T-helper 1 cell treated with Interleukin-12 subunit alpha and Interleukin-12 subunit beta and Interleukin-4 antibody, amounts not matched to agents 30 μg/mL and 1 μg/mL, for 36 hours (primary cell): ENCODE results near the gene ZNF600.
"Not testable (repeated sequence)": the region's sequence is repeated elsewhere in the genome, so short reads cannot be mapped to it uniquely, and the experiment has no call there.

Experiments
- H3K27ac Mint-ChIP-seq: one replicate; pipeline ENCODE4 v1.8.0; 2021; ENCODE audit warnings: mild to moderate bottlenecking, mixed read lengths
- H3K27me3 Mint-ChIP-seq: one replicate; pipeline ENCODE4 v1.8.0; 2021; ENCODE audit warnings: low read depth, mixed read lengths
- H3K36me3 Mint-ChIP-seq: one replicate; pipeline ENCODE4 v1.8.0; 2021; ENCODE audit warnings: low read depth, mixed read lengths
- H3K4me1 Mint-ChIP-seq: one replicate; pipeline ENCODE4 v1.8.0; 2021; ENCODE audit warnings: low read depth, mixed read lengths
- H3K4me3 Mint-ChIP-seq: one replicate; pipeline ENCODE4 v1.8.0; 2021; ENCODE audit warnings: mild to moderate bottlenecking, moderate library complexity, mixed read lengths
- H3K9me3 Mint-ChIP-seq: one replicate; pipeline ENCODE4 v1.8.0; 2021; ENCODE audit warnings: mixed read lengths

The ZNF600 gene

GRCh38 chr19:52725528-52725961 lies 61.0 kb downstream of the ZNF600 start:
- H3K4me3 Mint-ChIP-seq: no peak overlapping the region
- peaks cover 3% of the 10 kb centered on the region for H3K4me1 Mint-ChIP-seq
- H3K27ac Mint-ChIP-seq: no peak overlapping the region
- no peaks in the 10 kb centered on the region for H3K27me3 Mint-ChIP-seq
- H3K9me3 Mint-ChIP-seq: peaks cover 37% of the 10 kb centered on the region
- H3K36me3 Mint-ChIP-seq: peaks cover 72% of the 10 kb centered on the region

- H3K27me3 Mint-ChIP-seq: no peaks in the 10 kb centered on the region
- peaks cover 39% of the 10 kb centered on the region for H3K9me3 Mint-ChIP-seq
- peaks cover 3% of the 10 kb centered on the region for H3K4me1 Mint-ChIP-seq
- H3K4me3 Mint-ChIP-seq: no peak overlapping the region
- peaks cover 73% of the 10 kb centered on the region for H3K36me3 Mint-ChIP-seq
- H3K27ac Mint-ChIP-seq: no peak overlapping the region
These were observed 61.7 kb downstream of the ZNF600 start for GRCh38 chr19:52724701-52725514.

DNA sequence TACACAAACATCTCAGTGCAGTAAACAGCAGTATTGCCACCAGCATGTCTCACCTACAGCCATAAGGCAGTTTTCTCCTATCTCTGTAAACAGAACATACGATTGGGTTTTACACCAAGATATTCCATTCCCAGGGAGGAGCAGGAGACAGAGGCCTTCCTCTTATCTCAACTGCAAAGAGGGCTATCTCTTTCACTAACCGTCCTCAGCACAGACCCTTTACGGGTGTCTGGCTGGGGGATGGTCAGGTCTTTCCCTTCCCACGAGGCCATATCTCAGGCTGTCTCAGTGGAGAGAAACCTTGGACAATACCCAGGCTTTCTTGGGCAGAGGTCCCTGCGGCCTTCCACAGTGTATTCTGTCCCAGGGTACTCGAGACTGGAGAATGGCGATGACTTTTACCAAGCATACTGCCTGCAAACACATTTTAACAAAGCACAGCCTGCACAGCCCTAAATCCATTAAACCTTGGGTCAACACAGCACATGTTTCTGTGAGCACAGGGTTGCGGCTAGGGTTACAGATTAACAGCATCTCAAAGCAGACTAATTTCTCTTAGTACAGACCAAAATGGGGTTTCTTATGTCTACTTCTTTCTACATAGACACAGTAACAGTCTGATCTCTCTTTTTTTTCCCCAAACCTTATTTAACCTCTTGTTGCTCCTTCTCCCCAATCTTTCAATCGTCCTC lies 62.5 kb downstream of the ZNF600 start:
- H3K27ac Mint-ChIP-seq, H3K4me3 Mint-ChIP-seq, H3K4me1 Mint-ChIP-seq, H3K27me3 Mint-ChIP-seq: not testable (repeated sequence)
- peaks cover 76% of the 10 kb centered on the region for H3K36me3 Mint-ChIP-seq
- H3K9me3 Mint-ChIP-seq: peaks cover 44% of the 10 kb centered on the region

DNA sequence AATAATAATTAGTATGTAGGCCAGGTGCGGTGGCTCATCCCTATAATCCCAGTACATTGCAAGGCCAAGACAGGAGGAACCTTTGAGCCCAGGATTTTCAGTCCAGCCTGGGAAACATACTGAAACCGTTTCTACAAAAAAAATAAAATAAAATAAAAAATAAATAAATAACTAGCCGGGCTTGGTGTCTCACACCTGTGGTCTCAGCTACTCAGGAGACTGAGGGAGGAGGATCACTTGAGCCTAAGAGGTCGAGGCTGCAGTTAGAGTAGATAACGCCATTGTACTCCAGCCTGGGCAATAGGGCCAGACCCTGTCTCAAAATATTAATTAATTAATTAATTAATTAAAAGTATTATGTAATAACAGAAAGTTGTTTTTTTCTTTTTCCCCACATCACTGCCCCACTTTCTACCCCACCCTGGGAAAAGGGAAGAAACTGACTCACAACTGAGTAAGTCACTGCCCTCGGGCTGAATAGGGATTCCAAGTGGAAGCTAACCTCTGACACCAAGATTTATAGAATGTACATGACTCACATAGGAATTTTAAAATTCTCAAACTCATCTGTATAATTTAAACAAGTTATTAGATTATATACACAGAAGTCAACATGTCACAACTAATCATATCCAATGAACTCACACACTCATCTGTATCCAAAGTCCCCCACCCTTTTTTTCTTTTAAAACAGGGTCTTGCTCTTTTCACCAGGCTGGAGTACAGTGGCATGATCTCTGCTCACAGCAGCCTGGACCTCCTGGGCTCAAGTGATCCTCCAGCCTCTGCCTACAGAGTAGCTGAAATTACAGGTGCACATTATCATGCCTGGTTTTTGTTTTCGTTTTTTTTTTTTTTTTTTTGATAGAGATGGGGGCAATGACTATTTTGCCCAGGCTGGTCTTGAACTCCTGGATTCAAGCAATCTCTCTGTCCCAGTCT lies 64.3 kb downstream of the ZNF600 start:
- no peak overlapping the region for H3K27ac Mint-ChIP-seq
- H3K27me3 Mint-ChIP-seq: no peaks in the 10 kb centered on the region
- peaks cover 70% of the 10 kb centered on the region for H3K36me3 Mint-ChIP-seq
- no peak overlapping the region for H3K4me3 Mint-ChIP-seq
- peaks cover 5% of the 10 kb centered on the region for H3K4me1 Mint-ChIP-seq
- peaks cover 40% of the 10 kb centered on the region for H3K9me3 Mint-ChIP-seq

DNA sequence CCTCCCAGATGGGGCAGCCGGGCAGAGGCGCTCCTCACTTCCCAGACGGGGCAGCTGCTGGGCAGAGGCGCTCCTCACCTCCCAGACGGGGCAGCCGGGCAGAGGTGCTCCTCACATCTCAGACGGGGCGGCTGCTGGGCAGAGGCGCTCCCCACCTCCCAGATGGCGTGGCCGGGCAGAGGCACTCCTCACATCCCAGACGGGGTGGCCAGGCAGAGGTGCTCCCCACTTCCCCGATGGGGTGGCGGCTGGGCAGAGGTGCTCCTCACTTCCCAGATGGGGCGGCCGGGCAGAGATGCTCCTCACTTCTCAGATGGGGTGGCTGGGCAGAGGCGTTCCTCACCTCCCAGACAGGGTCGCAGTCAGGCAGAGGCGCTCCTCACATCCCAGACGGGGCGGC lies 66.0 kb downstream of the ZNF600 start:
- H3K4me1 Mint-ChIP-seq: peaks cover 15% of the 10 kb centered on the region
- H3K36me3 Mint-ChIP-seq: peaks cover 74% of the 10 kb centered on the region
- not testable (repeated sequence) for H3K4me3 Mint-ChIP-seq, H3K27me3 Mint-ChIP-seq, H3K27ac Mint-ChIP-seq
- H3K9me3 Mint-ChIP-seq: peaks cover 52% of the 10 kb centered on the region

- H3K36me3 Mint-ChIP-seq: peaks cover 78% of the 10 kb centered on the region
- H3K9me3 Mint-ChIP-seq: peaks cover 53% of the 10 kb centered on the region
- H3K4me3 Mint-ChIP-seq: no peak overlapping the region
- H3K27ac Mint-ChIP-seq: no peak overlapping the region
- no peaks in the 10 kb centered on the region for H3K27me3 Mint-ChIP-seq
- peaks cover 17% of the 10 kb centered on the region for H3K4me1 Mint-ChIP-seq
These were observed 70.1 kb downstream of the ZNF600 start for GRCh38 chr19:52716522-52716921.

GRCh38 chr19:52715902-52716301 lies 70.7 kb downstream of the ZNF600 start:
- peak overlapping the region; percentile 77 for H3K27ac Mint-ChIP-seq
- not testable (repeated sequence) for H3K27me3 Mint-ChIP-seq
- peak overlapping the region; percentile 19 for H3K4me3 Mint-ChIP-seq
- peaks cover 17% of the 10 kb centered on the region for H3K4me1 Mint-ChIP-seq
- peaks cover 78% of the 10 kb centered on the region for H3K36me3 Mint-ChIP-seq
- peaks cover 58% of the 10 kb centered on the region for H3K9me3 Mint-ChIP-seq

GRCh38 chr19:52715330-52715729 lies 71.3 kb downstream of the ZNF600 start:
- H3K27ac Mint-ChIP-seq: peak overlapping the region; percentile 77
- peaks cover 80% of the 10 kb centered on the region for H3K36me3 Mint-ChIP-seq
- H3K4me3 Mint-ChIP-seq, H3K27me3 Mint-ChIP-seq: not testable (repeated sequence)
- peaks cover 61% of the 10 kb centered on the region for H3K9me3 Mint-ChIP-seq
- H3K4me1 Mint-ChIP-seq: peaks cover 17% of the 10 kb centered on the region
